GM21390 (cell line): Measurements from ENCODE around the gene EXOC4.

ENCODE experiments used
- ATAC-seq: cut with Tn5 transposase; IDR thresholded peaks from one replicate; pipeline ENCODE4 v1.9.1; 2021; ENCODE audit not compliant: unreplicated experiment

The EXOC4 gene

DNA sequence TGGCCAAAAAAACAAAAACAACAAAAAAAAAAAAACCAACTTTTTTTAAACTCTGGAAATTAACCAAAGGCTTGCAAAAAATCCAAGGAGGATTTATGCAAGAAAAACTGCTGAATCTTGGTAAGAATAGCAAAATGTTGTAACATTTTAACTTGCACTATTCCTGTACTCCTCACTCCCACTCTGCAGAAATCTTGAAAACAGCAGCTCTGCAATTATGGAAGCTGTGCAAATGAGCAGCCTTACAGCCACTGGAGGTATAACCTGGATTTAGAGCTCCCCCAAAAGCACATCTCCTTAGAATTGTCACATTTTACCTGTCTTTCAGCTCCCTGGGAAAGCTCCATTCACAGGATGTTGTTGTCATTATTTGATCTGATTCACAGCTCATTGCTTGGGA, 832.4 kb downstream of the EXOC4 start:
- ATAC-seq = no peak

DNA sequence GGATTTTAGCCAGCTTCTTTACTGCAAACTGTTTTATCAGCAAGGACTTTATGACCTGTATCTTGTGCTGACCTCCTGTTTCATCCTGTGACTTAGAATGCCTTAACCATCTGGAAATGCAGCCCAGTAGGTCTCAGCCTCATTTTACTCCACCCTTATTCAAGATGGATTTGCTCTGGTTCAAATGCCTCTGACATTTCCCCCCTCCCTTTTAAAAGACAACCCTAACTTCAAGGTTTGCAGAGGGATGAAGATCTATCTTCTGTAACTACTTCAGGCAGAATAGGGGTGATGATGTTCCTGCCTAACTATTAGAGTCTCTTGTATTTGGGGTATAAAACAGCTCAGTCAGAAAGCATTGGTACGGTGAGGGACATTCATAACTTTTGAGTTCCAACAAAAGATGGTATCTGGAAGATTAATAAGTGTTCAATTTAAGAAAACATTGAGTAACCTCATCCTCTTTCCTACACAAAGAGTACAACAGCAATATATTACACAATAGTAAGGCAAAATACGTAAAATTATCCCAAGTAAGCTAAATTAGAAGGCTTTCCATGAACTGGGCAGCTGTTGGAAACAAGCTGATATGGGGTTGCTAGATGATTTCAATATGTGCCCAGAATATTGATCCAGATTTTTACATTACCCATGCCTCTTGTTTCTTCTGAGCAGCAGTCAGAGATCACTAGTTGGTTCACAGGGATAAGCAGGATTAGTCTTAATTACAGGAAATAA, 834.3 kb downstream of the EXOC4 start:
- no peak for ATAC-seq

DNA sequence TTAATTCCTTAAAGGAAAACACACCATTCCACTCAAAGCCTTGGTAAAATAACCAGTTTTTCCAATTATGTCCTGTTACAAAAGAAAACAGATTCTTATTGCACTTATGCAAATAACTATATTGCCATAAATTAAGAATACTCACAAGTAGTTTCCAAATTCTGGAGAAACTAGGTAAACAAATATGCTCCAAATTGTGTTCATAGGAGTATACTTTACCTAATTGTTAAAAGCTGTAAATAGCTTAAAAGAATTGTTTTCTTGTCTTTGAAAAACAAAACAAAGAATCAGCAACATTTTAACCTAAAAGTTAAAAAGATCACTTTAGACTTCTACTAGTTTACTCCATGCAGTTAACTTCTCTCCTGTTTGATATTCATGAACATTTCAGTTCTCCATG, 835.3 kb downstream of the EXOC4 start:
- no peak for ATAC-seq

DNA sequence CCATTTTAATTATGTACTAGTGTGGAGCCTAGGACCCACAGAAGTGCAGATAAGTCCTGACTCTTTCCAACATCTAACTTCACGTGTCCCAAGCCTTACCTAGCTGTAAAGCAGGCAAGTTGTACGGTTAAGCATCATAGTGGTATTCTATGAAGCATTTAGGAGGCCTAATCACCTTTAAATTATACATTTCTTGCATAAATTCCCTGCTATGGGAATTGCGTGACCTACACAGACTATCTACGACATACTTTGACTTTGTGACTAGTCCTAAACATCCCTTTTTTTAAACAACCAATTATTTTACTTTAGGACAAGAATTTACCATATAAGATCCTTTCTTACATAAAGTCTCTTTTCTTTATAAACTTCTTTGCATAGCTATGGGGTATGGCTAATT, 836.6 kb downstream of the EXOC4 start:
- no peak for ATAC-seq

DNA sequence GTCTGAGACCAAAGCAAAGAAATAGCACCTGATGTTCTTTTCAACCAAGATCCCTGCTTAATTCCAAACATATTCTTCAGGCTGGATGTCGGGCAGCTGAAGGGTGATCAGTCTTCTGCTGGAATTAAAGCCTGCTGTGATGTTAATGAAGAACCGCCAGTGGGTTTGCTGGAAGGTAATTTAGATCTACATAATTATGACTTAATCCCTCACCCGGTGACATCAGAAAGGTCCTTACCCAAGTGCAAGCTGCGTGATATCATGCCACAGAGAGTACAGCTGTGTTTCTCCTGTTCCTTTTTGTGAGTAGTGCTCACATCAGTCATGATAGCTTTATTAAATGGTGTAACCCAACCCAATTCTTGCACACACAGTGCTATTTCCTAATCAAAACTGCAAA, 845.2 kb downstream of the EXOC4 start:
- no peak for ATAC-seq

DNA sequence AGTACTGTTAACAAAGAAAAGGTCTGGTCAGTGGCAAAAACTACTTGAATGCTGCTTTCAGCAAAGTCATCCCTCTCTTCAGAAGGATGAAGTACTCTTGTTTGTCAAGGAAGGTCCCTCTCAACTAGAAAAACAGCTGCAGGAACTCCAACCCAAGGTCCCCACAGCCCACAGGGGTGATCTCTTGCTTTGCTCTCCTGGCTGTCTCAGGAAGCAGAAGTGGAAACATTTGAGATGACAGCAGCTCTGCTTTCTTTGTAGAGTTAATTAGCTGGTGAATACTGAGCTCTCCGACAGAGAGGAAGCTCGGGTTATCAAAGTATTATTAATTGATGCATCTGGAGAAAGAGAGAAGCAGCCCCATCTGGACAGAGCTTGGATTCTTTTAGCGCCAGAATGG, 848.8 kb downstream of the EXOC4 start:
- no peak for ATAC-seq

DNA sequence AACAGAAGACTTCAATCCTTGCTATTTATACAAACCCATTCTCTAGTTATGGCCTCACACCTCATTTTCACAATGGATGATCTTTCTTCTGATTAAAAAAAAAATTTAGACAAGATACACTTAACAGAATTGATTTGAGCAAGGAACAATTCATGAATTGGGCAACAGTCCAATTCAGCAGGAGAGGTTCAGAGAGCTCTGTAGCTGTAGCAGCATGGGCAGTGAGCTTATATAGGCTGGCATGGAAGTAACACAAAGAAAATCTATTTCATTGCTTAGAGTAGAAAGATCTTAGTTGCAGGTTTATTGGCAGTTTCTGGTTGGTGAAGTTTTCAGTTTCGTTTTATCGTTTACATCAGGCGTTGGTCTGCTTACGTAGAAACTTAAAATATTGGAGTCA, 851.3 kb downstream of the EXOC4 start:
- ATAC-seq = no peak

DNA sequence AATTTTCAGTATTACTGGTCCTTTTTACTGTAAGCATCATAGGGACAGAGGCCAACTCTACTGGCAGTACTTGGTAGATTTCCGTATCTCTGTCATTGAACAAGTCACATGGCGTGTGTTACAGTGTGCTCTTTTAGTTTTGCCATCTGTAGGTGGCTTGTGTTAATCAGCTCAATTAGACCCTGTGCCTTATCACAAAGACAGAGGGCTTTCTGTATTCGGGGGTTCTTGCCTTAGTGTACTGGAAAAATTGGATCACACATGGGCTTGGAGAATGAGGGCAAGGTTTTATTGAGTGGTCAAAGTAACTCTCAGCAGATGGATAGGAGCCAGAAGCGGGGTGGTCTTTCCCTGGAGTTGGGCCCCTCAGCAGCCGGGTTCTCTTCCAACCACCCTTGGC, 853.0 kb downstream of the EXOC4 start:
- no peak for ATAC-seq

DNA sequence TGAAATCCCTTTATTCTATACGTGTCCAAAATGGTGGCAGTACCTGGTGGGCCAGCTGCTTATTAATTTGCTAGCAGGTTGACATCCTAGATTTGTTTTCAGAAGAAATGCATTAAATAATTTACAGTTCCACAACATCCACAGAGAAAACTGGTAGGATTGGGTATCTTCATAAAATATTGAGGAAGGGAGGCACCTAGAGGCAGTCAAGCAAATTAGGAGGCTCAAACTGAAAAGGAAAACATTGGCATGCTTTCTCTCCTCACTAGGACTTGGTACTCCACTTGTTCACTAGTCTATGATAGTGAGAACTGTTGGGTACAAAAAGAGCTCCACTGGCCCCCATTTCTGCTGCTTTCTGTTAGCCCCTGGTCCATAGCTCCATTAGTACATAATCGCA, 855.9 kb downstream of the EXOC4 start:
- no peak for ATAC-seq

DNA sequence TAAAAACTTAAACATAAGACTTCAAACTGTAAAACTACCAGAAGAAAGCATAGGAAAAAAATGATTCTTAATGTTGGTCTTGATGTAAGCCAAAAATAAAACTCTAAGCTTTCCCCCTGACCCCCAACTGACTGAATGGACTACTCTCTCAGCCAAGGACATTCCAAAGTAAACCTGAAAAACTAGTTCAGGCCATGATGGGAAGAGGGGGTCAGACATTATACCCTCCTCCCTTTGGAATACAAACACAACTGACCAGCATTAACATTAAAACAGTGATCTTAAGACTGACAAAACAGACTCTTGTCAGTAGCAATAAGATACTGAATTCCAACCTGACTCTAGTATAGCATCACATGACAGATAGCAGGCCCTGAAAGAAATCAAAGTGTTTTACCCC, 860.8 kb downstream of the EXOC4 start:
- no peak for ATAC-seq

DNA sequence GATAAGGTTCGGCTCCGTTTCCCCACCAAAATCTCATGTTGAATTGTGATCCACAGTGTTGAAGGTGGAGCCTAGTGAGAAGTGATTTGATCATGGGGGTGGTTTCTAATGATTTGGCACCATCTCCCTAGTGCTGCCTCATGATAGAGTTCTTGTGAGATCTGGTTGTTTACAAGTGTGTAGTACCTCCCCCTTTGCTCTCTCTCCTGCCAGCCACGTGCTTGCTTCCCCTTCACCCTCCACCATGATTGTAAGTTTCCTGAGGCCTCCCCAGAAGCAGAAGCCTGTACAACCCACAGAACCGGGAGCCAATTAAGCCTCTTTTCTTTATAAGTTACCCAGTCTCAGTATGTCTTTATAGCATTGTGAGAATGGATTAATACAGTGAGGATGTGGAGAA, 862.1 kb downstream of the EXOC4 start:
- no peak for ATAC-seq
